Measurements from ENCODE around the gene SPX. TPM values are rescaled to one million over a fixed set of nuclear protein-coding genes. Genes with fewer than 3 reads are reported as not detected.

Gene SPX
- total and polyA plus RNA-seq, 2 donors (not counting 3 experiments of a cell fraction or from before 2014, with no cell fraction given): 0.06 TPM; not detected in 1

GRCh38 chr12:21538061-21538653 is 12.1 kb downstream of the SPX start:
- H2AFZ ChIP-seq (ENCODE audit: low read depth, low read length): no peak overlapping the region
- H3K4me2 ChIP-seq (ENCODE audit: insufficient read depth, low read length): no peak overlapping the region
- BruUV-seq (replicated peaks): no TSS peak
- no peaks in the 10 kb centered on the region for H3K79me2 ChIP-seq (ENCODE audit: control insufficient read depth, insufficient read depth, low read length)
- H3K27ac ChIP-seq (ENCODE audit: insufficient read depth, low read depth, low read length): no peak overlapping the region
- H4K20me1 ChIP-seq (replicated peaks; ENCODE audit: control insufficient read depth, extremely low read depth, insufficient read depth, low read length): no peaks in the 10 kb centered on the region
- no peak overlapping the region for H3K9ac ChIP-seq (replicated peaks; ENCODE audit: extremely low read depth, insufficient read depth, low read length)
- DNase-seq (ENCODE audit: low read depth, low spot score) (no peak), FAIRE-seq (peak; percentile 4)
- TF ChIP-seq POLR2AphosphoS5 (IDR thresholded peaks at IDR 0.05; ENCODE audit: insufficient read depth, low read depth, low read length) (no peak), MYC (IDR thresholded peaks at IDR 0.05; ENCODE audit: low read depth, low read length) (no peak), FOS (IDR thresholded peaks at IDR 0.05; ENCODE audit: borderline replicate concordance, insufficient read depth, low read length) (no peak), CTCF (IDR thresholded peaks at IDR 0.05; ENCODE audit: extremely low read depth in 1 of 2, insufficient read depth in 1 of 2, low read depth in 1 of 2, low read length in 2 of 2) (no peak), JUN (IDR thresholded peaks at IDR 0.05; ENCODE audit: borderline replicate concordance, insufficient read depth, insufficient read length, low read depth) (no peak), EZH2 (IDR thresholded peaks at IDR 0.05; ENCODE audit: borderline replicate concordance, low read depth, low read length, severe bottlenecking) (no peak), POLR2A (IDR thresholded peaks at IDR 0.05; ENCODE audit: low read depth, low read length) (no peak), MAX (IDR thresholded peaks at IDR 0.05; ENCODE audit: insufficient read depth, insufficient read length) (no peak), GATA2 (IDR thresholded peaks at IDR 0.05; ENCODE audit: insufficient read depth, insufficient read length, low read depth, low read length) (no peak)
- intact Hi-C loops (cut with micrococcal nuclease) (no loop called here), dilution Hi-C loops (cut with MboI; ENCODE audit: extremely low pct_ligation_motif_present, low sequenced_read_pairs) (no loop called here)
- peaks cover 0 to 6% of the 10 kb centered on the region in 2 experiments for H3K27me3 ChIP-seq (ENCODE audit: control insufficient read depth in 2 of 2, insufficient read depth in 2 of 2, low read length in 2 of 2)
- H3K4me3 ChIP-seq (replicated peaks in 1 of 3; ENCODE audit: insufficient read depth in 1 of 3, low read depth in 1 of 3, low read length in 3 of 3): no peak overlapping the region
- H3K9me1 ChIP-seq (replicated peaks; ENCODE audit: control insufficient read depth, extremely low read depth, insufficient read depth, low read length): no peaks in the 10 kb centered on the region
- no peaks in the 10 kb centered on the region for H3K4me1 ChIP-seq (ENCODE audit: control insufficient read depth, extremely low read depth, insufficient read depth, low read length)
- ChIA-PET CTCF (no interaction called here), POLR2A (no interaction called here)
- H3K36me3 ChIP-seq (ENCODE audit: control insufficient read depth in 2 of 2, extremely low read depth in 1 of 2, insufficient read depth in 2 of 2, low read length in 2 of 2): no peaks in the 10 kb centered on the region
- H3K9me3 ChIP-seq (replicated peaks; ENCODE audit: control insufficient read depth, insufficient read depth, low read length): no peaks in the 10 kb centered on the region

All from endothelial cell of umbilical vein (primary cell).